ENCODE data around the gene PRKCA. TPM values are rescaled to one million over a fixed set of nuclear protein-coding genes. Genes with fewer than 3 reads are reported as not detected.
"Not testable (repeated sequence)": the region's sequence is repeated elsewhere in the genome, so short reads cannot be mapped to it uniquely, and the experiment has no call there.

PRKCA gene
- total RNA-seq, 2 experiments from 2014 or later, result 78.4 to 79.7 TPM

DNA sequence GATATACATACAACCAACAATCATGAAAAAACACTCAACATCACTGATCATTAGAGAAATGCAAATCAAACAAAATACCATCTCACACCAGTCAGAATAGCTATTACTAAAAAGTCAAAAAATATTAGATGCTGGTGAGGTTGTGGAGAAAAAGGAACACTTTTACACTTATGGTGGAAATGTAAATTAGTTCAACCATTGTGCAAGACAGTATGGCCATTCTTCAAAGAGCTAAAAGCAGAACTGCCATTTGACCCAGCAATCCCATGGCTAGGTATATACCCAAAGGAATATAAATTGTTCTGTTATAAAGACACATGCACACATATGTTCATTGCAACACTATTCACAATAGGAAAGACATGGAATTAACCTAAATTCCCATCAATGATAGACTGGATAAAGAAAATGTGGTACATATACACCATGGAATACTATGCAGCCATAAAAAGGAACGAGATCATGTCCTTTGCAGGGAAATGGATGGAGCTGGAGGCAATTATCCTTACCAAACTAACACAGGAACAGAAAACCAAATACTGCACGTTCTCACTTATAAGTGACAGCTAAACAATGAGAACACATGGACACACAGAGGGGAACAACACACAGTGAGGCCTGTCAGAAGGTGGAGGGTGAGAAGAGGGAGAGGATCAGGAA is 176.9 kb downstream of the PRKCA start:
- H3K9me3 Mint-ChIP-seq; H3K27ac Mint-ChIP-seq; H3K4me3 Mint-ChIP-seq; intact Hi-C loops (cut with micrococcal nuclease); DNase-seq; H3K27me3 Mint-ChIP-seq (ENCODE audit: low read depth): not testable (repeated sequence)
- Mint-ChIP-seq H3K4me1 (ENCODE audit: low read depth) (peaks cover 56% of the 10 kb centered on the region), H3K36me3 (ENCODE audit: low read depth) (peaks cover 12% of the 10 kb centered on the region)
- CTCF ChIA-PET, result interaction anchor here (0.7 kb wide), 1 partner anchor 17 kb away, joined by 4 read pairs; no protein-coding TSS in a partner anchor

DNA sequence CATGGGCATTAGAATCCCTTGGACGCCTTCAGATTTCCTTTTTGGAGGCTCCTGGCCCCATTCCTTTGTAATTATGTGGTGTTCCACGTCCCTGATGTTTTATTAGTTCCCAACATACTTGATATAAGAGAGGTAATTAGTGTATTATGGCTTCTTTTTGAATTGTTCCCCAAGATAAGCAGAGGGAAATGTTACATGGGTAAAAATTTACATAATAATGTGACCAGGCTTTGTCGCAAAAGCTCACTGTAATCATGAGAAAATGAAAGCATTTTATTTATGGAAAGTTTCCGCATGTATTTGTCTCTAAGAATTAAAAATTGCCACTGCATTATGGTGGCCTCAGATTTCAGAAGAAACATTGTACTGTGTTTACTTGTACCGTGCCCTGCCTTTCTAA is 177.8 kb downstream of the PRKCA start:
- Mint-ChIP-seq H3K4me1 (ENCODE audit: low read depth) (peaks cover 50% of the 10 kb centered on the region), H3K27me3 (ENCODE audit: low read depth) (no peaks in the 10 kb centered on the region), H3K36me3 (ENCODE audit: low read depth) (peaks cover 12% of the 10 kb centered on the region), H3K9me3 (no peaks in the 10 kb centered on the region), H3K27ac (no peak overlapping the region), H3K4me3 (no peak overlapping the region)
- CTCF ChIA-PET, result no interaction called here
- intact Hi-C loops (cut with micrococcal nuclease), result no loop called here
- no peak for DNase-seq

DNA sequence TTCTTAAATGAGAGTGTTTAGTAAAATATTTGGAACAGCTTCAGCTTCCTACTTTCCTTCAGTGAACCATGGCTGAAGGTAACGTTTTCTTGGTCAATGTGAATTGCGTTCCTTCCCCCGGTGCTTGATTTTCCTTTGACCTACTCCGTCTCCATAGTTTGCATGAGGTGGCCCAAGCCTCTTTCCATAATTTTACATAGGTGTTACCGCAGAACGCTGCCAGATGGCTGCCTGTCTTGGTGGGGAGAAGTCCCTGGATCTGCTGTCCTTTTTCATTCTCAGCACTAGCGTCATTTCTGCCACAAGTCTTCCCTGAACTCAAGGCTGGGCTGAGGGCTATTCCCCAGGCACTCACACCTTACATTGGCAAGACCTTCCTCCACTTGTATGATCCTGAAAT is 178.4 kb downstream of the PRKCA start:
- intact Hi-C loops (cut with micrococcal nuclease), result no loop called here
- no peak overlapping the region for H3K4me3 Mint-ChIP-seq
- H3K4me1 Mint-ChIP-seq (ENCODE audit: low read depth), result peaks cover 52% of the 10 kb centered on the region
- no peaks in the 10 kb centered on the region for H3K9me3 Mint-ChIP-seq
- CTCF ChIA-PET, result no interaction called here
- no peak for DNase-seq
- no peaks in the 10 kb centered on the region for H3K27me3 Mint-ChIP-seq (ENCODE audit: low read depth)
- no peak overlapping the region for H3K27ac Mint-ChIP-seq
- peaks cover 12% of the 10 kb centered on the region for H3K36me3 Mint-ChIP-seq (ENCODE audit: low read depth)

DNA sequence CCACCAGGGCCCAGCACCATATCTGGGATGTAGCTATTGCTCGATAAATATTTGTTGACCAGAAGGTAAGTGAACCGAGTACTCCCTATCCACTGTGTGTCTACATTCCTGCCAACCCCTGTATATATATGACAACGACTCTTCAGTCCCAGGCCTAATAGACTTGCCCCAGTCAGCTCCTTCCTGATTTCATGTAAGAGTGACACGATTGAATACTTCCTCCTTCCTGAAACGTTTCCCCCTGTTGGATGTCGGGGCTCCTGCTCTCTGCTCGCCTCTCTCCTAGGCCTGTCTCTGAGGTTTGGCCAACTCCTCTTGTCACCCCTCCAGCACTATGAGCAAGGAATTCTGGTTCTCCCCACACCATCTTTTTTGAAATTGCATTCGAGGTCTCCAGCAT is 178.9 kb downstream of the PRKCA start:
- no peak overlapping the region for H3K27ac Mint-ChIP-seq
- no peaks in the 10 kb centered on the region for H3K9me3 Mint-ChIP-seq
- peaks cover 54% of the 10 kb centered on the region for H3K4me1 Mint-ChIP-seq (ENCODE audit: low read depth)
- no peak overlapping the region for H3K4me3 Mint-ChIP-seq
- peaks cover 12% of the 10 kb centered on the region for H3K36me3 Mint-ChIP-seq (ENCODE audit: low read depth)
- CTCF ChIA-PET, result interaction anchor here (1.2 kb wide), 1 partner anchor 85 kb away, joined by 3 read pairs; no protein-coding TSS in a partner anchor
- intact Hi-C loops (cut with micrococcal nuclease), result no loop called here
- no peaks in the 10 kb centered on the region for H3K27me3 Mint-ChIP-seq (ENCODE audit: low read depth)
- DNase-seq, result no peak

DNA sequence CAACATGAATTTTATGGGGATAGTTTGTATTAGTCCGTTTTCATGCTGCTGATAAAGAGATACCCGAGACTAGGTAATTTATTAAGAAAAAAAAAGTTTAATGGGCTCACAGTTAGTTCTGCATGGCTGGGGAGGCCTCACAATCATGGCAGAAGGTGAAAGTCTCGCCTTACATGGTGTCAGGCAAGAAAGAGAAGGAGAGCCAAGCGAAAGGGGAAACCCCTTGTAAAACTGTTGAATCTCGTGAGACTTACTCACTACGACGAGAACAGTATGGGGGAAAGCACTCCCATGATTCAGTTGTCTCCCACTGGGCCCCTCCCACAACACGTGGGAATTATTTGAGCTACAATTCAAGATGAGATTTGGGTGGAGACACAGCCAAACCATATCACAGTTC is 181.5 kb downstream of the PRKCA start:
- Mint-ChIP-seq H3K4me3 (no peak overlapping the region), H3K27me3 (ENCODE audit: low read depth) (no peaks in the 10 kb centered on the region), H3K36me3 (ENCODE audit: low read depth) (peaks cover 8% of the 10 kb centered on the region), H3K9me3 (no peaks in the 10 kb centered on the region), H3K27ac (no peak overlapping the region), H3K4me1 (ENCODE audit: low read depth) (peaks cover 71% of the 10 kb centered on the region)
- intact Hi-C loops (cut with micrococcal nuclease), result no loop called here
- DNase-seq, result peak; percentile 22
- CTCF ChIA-PET, result interaction anchor here (0.6 to 0.9 kb wide), 2 partner anchors 10 to 15 kb away, joined by 3 read pairs; no protein-coding TSS in a partner anchor

DNA sequence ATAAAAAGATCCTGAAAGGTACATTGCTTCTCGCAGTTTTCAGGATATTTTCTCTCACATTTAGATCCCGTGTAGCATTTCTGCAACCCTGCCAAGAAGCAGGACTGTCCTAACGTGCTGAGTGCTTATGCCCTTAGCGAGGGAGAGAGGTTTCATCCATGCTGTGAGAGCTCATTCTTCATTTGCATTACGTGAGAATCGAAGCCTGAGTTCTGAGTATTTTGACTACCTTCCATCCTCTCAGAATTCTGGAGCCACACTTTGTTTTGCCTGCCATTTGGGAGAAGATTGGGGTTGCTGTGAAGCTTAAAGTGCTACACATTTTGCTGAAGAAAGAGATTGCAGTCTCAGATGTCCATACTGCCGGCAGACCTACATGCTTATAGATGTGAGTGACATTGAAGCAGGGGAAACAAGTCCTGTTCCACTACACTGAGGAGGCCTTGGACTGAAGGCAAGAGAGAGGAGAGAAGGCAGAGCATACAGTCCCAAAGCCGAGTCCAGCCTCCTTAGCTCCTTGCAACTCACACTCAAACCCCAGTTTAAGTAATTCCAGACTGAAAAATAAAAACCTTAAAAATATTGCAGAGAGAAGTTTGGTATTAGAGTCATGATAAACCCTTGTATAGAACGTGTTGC is 183.0 kb downstream of the PRKCA start:
- no peak for DNase-seq
- Mint-ChIP-seq H3K4me1 (ENCODE audit: low read depth) (peaks cover 68% of the 10 kb centered on the region), H3K27ac (no peak overlapping the region), H3K9me3 (no peaks in the 10 kb centered on the region), H3K27me3 (ENCODE audit: low read depth) (no peaks in the 10 kb centered on the region), H3K36me3 (ENCODE audit: low read depth) (peaks cover 4% of the 10 kb centered on the region), H3K4me3 (no peak overlapping the region)
- intact Hi-C loops (cut with micrococcal nuclease), result no loop called here
- CTCF ChIA-PET, result interaction anchor here (1.1 to 1.4 kb wide), 2 partner anchors 10 to 282 kb away, joined by 3 read pairs; no protein-coding TSS in a partner anchor

DNA sequence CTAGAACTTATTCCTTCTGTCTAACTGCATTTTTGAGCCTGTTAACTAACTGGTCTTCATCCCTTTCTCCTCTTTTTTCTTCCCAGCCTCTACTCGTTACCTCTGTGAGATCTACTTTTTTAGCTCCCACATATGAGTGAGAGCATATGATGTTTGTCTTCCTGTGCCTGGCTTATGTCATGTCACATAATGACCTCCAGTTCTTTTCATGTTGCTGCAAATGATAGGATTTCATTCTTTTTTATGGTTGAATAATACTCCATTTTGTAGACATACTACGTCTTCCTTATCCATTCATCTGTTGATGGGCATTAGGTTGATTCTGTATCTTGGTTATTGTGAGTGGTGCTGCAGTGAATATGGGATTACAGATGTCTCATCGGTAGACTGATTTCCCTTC is 184.7 kb downstream of the PRKCA start:
- Mint-ChIP-seq H3K9me3 (no peaks in the 10 kb centered on the region), H3K27me3 (ENCODE audit: low read depth) (no peaks in the 10 kb centered on the region), H3K36me3 (ENCODE audit: low read depth) (peaks cover 3% of the 10 kb centered on the region), H3K4me3 (no peak overlapping the region), H3K4me1 (ENCODE audit: low read depth) (peaks cover 73% of the 10 kb centered on the region), H3K27ac (no peak overlapping the region)
- intact Hi-C loops (cut with micrococcal nuclease), result no loop called here
- no peak for DNase-seq
- CTCF ChIA-PET, result no interaction called here

DNA sequence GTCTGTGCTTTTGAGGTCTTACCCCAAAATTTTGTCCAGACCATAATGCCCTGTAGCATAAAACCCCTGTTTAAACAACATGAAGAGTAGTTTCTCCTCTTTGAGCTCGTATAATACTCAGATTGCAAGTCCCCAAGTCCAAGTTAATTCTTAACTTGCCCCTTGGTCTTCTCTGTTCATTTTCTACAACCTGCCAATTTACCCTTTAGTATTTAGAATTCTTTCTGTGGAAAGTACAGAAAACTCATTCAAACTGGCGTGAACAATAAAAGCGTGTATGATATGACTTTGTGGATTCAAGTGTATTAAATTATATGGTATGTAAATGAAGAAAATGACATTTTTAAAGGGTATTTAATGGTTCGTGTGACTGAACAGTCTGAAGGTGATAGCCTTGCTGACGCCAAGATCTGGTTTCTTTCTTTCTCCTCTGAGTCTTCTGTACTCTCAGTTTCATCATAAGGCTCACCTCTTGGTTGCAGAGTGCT is 185.6 kb downstream of the PRKCA start:
- H3K9me3 Mint-ChIP-seq, result no peaks in the 10 kb centered on the region
- intact Hi-C loops (cut with micrococcal nuclease), result no loop called here

DNA sequence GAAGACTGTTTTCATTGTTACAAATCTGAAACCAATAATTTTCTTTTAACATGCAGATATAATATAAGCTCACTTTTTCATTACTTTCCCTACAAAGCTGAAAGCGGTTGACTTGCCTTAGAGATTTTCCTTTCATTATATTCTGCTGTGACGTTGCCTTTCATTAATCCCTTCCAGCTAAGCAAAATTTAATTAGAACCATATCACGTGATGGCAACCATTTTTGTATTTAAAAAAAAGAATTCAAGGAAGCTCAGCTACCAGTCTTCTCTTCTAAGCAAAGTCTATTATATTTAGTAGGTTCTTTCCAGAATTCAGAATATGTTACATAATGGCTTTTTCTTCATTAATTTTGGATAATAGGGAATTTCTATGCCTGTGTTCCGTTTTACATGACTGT is 186.5 kb downstream of the PRKCA start:
- CTCF ChIA-PET, result no interaction called here

More for the DNA sequence above, 185.6 kb downstream of the PRKCA start:
- Mint-ChIP-seq H3K27me3 (ENCODE audit: low read depth) (no peaks in the 10 kb centered on the region), H3K36me3 (ENCODE audit: low read depth) (peaks cover 3% of the 10 kb centered on the region), H3K4me3 (no peak overlapping the region), H3K4me1 (ENCODE audit: low read depth) (peaks cover 72% of the 10 kb centered on the region), H3K27ac (no peak overlapping the region)
- CTCF ChIA-PET, result interaction anchor here (0.7 kb wide), 1 partner anchor 221 kb away, joined by 3 read pairs; no protein-coding TSS in a partner anchor
- DNase-seq, result no peak

DNA sequence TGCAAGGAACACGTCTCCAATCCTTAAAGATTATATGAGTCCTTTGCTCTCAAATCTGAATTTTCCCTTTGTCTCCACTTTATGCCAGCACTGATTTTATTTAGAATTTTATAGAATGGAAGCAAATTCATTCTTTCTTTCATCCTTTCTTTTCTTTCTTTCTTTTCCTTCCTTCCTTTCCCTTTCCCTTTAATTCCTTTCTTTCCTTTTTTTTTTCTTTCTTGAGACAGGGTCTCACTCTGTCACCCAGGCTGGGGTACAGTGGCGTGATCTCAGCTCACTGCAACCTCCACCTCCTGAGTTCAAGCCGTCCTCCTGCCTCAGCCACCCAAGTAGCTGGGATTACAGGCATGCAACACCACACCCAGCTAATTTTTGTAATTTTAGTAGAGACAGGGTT is 187.2 kb downstream of the PRKCA start:
- H3K4me3 Mint-ChIP-seq; H3K27me3 Mint-ChIP-seq (ENCODE audit: low read depth); H3K27ac Mint-ChIP-seq; intact Hi-C loops (cut with micrococcal nuclease); DNase-seq; CTCF ChIA-PET; H3K9me3 Mint-ChIP-seq; H3K36me3 Mint-ChIP-seq (ENCODE audit: low read depth): not testable (repeated sequence)
- peaks cover 78% of the 10 kb centered on the region for H3K4me1 Mint-ChIP-seq (ENCODE audit: low read depth)

More for the DNA sequence above, 186.5 kb downstream of the PRKCA start:
- Mint-ChIP-seq H3K4me1 (ENCODE audit: low read depth) (peaks cover 75% of the 10 kb centered on the region), H3K27me3 (ENCODE audit: low read depth) (no peaks in the 10 kb centered on the region), H3K27ac (no peak overlapping the region), H3K36me3 (ENCODE audit: low read depth) (peaks cover 3% of the 10 kb centered on the region), H3K9me3 (no peaks in the 10 kb centered on the region), H3K4me3 (no peak overlapping the region)
- DNase-seq, result no peak
- intact Hi-C loops (cut with micrococcal nuclease), result no loop called here

DNA sequence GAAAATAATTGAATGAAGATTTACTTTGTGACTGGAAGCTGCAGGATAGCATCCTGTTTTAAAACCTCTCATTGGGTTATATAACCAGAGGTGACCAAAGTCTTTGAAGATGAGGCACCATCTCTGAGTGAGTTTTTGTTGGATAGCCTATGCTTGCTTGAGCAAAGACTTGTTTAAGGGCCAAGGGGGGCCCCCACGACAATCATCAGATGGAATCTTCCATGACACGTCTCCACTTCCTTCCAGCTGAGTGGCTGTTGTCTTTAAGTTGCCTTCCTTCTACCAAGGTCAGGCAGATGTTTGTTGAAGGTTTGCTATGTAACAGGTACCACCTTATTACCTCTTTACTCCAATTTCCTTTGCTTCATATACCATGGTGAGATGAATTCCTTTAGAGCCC is 188.8 kb downstream of the PRKCA start:
- CTCF ChIA-PET, result interaction anchor here (1.2 kb wide), 1 partner anchor 12 kb away, joined by 4 read pairs; no protein-coding TSS in a partner anchor
- intact Hi-C loops (cut with micrococcal nuclease), result no loop called here
- no peaks in the 10 kb centered on the region for H3K27me3 Mint-ChIP-seq (ENCODE audit: low read depth)
- H3K27ac Mint-ChIP-seq, result peak overlapping the region; percentile 54
- peaks cover 13% of the 10 kb centered on the region for H3K36me3 Mint-ChIP-seq (ENCODE audit: low read depth)
- peak; percentile 76 for DNase-seq
- peaks cover 70% of the 10 kb centered on the region for H3K4me1 Mint-ChIP-seq (ENCODE audit: low read depth)
- no peaks in the 10 kb centered on the region for H3K9me3 Mint-ChIP-seq
- no peak overlapping the region for H3K4me3 Mint-ChIP-seq

DNA sequence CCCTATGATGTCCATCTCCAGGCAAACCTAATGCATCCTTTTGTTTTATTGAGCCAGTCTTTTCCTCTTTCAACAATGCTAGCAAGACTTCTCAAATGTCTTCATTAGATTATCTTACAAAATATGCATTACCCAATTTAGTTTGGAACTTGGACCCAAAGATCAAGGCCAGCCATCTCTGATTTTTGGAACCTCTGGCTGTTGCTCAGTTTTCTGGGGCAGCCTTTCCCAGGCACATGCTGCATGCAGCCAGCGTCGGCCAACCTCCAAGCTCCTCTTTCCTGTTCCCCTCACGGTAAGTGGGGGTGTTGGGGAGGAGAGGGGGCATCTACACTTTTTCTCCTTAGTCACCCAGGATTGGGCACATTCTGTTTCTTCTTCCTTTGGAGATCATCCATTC is 189.3 kb downstream of the PRKCA start:
- intact Hi-C loops (cut with micrococcal nuclease), result no loop called here
- H3K9me3 Mint-ChIP-seq, result no peaks in the 10 kb centered on the region

More for the DNA sequence above, 189.3 kb downstream of the PRKCA start:
- H3K4me1 Mint-ChIP-seq (ENCODE audit: low read depth), result peaks cover 66% of the 10 kb centered on the region
- no peaks in the 10 kb centered on the region for H3K27me3 Mint-ChIP-seq (ENCODE audit: low read depth)
- CTCF ChIA-PET, result interaction anchor here (0.7 to 1.2 kb wide), 2 partner anchors 11 to 60 kb away, joined by 3 to 4 read pairs; no protein-coding TSS in a partner anchor
- peaks cover 13% of the 10 kb centered on the region for H3K36me3 Mint-ChIP-seq (ENCODE audit: low read depth)
- no peak for DNase-seq
- H3K27ac Mint-ChIP-seq, result no peak overlapping the region
- H3K4me3 Mint-ChIP-seq, result no peak overlapping the region

Data from activated naive CD4-positive, alpha-beta T cell treated with anti-CD3 and anti-CD28 coated beads for 36 hours (primary cell).